ENCODE data around the gene PTH1R. TPM values are rescaled to one million over a fixed set of nuclear protein-coding genes. Genes with fewer than 3 reads are reported as not detected.

PTH1R gene
- total RNA-seq, 1 donor from 2014 or later: 10.3 TPM

DNA sequence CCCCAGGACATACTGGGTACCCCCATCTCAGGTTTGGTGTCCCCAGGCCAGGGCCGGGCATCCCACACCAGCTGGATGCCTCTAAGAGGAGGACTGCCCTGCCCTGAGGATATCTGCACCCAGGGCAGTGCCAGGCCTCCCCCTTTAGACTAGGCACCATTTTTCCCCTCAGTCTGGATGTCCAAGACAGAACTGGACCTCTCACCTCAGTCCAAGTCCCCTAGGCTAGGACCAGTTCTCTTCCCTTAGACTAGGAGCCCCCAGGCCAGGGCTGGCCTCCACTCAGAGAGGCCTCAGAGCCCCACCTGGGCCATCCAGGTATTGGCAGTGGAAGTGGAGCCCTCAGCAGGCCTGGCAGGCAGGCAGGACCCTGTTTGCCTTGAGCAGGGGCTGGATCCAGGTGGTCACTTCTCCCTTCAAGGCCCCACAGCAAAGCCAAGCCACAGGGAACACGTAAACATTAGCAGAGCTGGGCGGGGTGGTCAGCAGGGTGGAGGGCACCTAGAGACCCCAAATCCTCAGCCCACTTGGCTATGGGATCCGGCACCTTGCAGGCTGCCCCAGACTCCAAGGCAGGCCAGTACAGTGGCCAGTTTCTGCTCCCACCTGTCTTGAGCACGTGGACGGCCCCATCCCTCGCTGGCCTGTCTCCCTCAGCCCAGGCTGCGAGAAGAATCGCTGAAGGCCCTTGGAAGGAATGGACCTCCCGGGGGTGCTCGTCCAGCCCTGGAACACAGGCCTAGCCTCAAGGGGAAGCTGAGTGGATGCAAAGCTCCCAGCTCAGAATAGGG is 28.3 kb downstream of the PTH1R start:
- H3K9me3 ChIP-seq: no peaks in the 10 kb centered on the region
- H3K4me1 ChIP-seq: peaks cover 14 to 21% of the 10 kb centered on the region in 2 donors
- H3K27me3 ChIP-seq: no peaks in the 10 kb centered on the region
- H3K4me3 ChIP-seq: no peak overlapping the region
- TF ChIP-seq, protein P1, sequence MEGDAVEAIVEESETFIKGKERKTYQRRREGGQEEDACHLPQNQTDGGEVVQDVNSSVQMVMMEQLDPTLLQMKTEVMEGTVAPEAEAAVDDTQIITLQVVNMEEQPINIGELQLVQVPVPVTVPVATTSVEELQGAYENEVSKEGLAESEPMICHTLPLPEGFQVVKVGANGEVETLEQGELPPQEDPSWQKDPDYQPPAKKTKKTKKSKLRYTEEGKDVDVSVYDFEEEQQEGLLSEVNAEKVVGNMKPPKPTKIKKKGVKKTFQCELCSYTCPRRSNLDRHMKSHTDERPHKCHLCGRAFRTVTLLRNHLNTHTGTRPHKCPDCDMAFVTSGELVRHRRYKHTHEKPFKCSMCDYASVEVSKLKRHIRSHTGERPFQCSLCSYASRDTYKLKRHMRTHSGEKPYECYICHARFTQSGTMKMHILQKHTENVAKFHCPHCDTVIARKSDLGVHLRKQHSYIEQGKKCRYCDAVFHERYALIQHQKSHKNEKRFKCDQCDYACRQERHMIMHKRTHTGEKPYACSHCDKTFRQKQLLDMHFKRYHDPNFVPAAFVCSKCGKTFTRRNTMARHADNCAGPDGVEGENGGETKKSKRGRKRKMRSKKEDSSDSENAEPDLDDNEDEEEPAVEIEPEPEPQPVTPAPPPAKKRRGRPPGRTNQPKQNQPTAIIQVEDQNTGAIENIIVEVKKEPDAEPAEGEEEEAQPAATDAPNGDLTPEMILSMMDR (IDR thresholded peaks at IDR 0.05): no peak
- intact Hi-C loops (cut with DNase I): no loop called here
- peak in 1 of 2 donors; percentile 56 for DNase-seq (ENCODE audit: low spot score in 2 of 2)
- no peaks in the 10 kb centered on the region for H3K36me3 ChIP-seq
- no peak overlapping the region for H3K27ac ChIP-seq

DNA sequence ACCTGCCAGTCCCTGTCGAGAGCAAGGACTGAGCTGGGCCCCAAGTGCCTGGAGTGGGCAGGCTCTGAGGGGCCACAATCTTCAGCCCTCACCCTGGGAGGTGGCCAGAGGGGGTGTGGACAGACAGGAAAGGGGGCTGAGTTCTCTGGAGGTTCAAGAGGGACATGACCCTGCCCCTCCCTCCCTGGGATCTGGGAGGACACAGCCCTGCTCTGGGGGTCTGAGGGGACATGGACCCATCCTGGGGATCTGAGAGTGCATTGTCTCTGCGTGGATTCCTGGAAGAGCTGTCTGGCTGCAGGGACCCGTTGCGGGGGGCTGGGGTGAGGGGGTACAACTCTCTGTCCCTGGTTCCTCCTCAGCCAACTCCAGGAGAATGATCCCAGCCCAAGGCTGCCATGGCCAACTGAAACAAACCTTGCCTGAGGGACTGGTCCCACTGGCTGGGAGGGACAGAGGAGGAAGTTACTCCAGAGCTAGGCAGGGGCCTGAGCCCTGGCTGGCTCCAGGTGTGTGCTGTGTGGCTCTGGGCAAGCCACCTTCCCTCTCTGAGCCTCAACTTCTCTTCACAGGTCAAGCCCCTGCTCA is 29.0 kb downstream of the PTH1R start:
- no peaks in the 10 kb centered on the region for H3K36me3 ChIP-seq
- peak in 1 of 2 donors; percentile 61 for DNase-seq (ENCODE audit: low spot score in 2 of 2)
- intact Hi-C loops (cut with DNase I): no loop called here
- TF ChIP-seq, protein P1 (IDR thresholded peaks at IDR 0.05): no peak
- no peak overlapping the region for H3K4me3 ChIP-seq
- H3K4me1 ChIP-seq: peaks cover 14 to 21% of the 10 kb centered on the region in 2 donors
- no peaks in the 10 kb centered on the region for H3K27me3 ChIP-seq
- no peaks in the 10 kb centered on the region for H3K9me3 ChIP-seq
- no peak overlapping the region for H3K27ac ChIP-seq

DNA sequence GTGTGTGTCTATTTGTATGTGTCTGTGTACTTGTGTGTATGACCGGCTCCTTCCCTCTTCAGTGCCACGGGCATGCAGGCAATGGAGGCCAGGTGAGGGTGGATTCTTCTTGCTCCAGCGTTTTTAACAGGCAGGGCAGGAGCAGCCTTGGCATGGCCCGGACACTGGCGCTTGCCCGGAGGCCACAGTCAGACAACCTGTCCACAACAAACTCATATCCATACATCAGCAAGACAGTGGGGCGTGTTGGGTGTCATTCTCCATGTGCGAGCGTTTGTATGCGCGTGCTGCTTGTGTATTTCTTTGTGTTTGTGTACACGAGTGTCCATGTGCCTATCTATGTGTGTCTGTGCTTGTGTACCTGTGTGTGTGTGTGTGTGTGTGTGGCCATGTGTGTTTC is 29.8 kb downstream of the PTH1R start:
- intact Hi-C loops (cut with DNase I): no loop called here
- peak in 1 of 2 donors; percentile 51 for DNase-seq (ENCODE audit: low spot score in 2 of 2)
- H3K36me3 ChIP-seq: no peaks in the 10 kb centered on the region
- no peaks in the 10 kb centered on the region for H3K27me3 ChIP-seq
- no peak overlapping the region for H3K4me3 ChIP-seq
- H3K4me1 ChIP-seq: peaks cover 14 to 21% of the 10 kb centered on the region in 2 donors
- H3K27ac ChIP-seq: no peak overlapping the region
- TF ChIP-seq, protein P1 (IDR thresholded peaks at IDR 0.05): no peak
- no peaks in the 10 kb centered on the region for H3K9me3 ChIP-seq

DNA sequence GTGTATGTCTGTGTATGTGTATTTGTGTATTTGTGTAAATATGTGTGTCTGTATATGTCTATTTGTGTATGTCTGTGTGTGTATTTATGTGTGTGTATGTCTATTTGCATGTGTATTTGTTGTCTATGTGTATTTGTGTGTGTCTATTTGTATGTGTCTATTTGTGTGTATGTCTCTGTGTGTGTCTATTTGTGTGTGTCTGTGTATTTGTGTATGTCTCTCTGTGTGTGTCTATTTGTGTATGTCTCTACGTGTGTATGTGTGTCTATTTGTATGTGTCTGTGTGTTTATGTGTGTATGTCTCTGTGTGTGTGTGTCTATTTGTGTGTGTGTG is 30.4 kb downstream of the PTH1R start:
- H3K27ac ChIP-seq: peak overlapping the region in 1 of 2 donors; percentile 3
- TF ChIP-seq, protein P1 (IDR thresholded peaks at IDR 0.05): no peak
- H3K27me3 ChIP-seq: no peaks in the 10 kb centered on the region
- no peaks in the 10 kb centered on the region for H3K36me3 ChIP-seq
- no peak for DNase-seq (ENCODE audit: low spot score in 2 of 2)
- intact Hi-C loops (cut with DNase I): loop anchor here (1.0 to 2.0 kb wide), 2 partner anchors 27 to 41 kb away; no protein-coding TSS in a partner anchor
- no peaks in the 10 kb centered on the region for H3K9me3 ChIP-seq
- no peak overlapping the region for H3K4me3 ChIP-seq
- peaks cover 14 to 21% of the 10 kb centered on the region in 2 donors for H3K4me1 ChIP-seq

DNA sequence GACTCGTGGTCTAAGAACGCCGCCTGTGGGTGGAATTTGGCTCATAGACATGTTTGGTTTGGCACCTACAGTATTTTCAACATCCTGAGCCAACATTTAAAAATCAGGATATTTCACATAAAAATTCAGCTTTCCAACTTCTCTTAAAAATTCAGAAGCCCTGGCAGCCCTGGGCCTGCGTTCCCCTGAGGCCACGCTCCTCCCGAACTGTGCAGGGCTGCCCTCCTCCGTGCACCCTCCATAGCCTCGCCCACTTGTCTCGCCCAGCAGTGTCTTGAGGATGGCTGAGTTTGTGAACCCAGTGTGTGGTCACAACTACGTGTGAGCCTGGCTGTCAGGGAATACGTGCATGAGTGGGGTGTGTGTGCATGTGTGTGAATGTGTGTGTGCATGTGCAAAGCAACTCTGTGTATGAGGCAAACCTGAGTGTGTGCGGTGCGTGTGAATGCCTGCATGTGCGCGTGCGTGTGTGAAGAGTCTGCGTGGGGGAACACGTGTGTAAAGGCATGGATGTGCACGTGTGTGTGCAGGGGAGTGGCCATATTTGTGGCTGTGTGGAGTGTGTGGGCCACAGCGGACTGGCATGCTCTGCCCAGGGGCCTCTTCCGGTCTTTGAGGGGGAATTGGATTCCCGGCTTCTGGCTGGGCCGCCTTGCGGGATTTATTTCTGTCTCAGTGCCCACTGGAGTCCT is 30.9 kb downstream of the PTH1R start:
- Histone ChIP-seq H3K27ac (peak overlapping the region in 1 of 2 donors; percentile 3), H3K4me1 (peaks cover 14 to 21% of the 10 kb centered on the region in 2 donors), H3K27me3 (no peaks in the 10 kb centered on the region), H3K4me3 (peak overlapping the region in 1 of 2 donors; percentile 19), H3K36me3 (no peaks in the 10 kb centered on the region), H3K9me3 (no peaks in the 10 kb centered on the region)
- intact Hi-C loops (cut with DNase I): loop anchor here (1.0 to 2.0 kb wide), 2 partner anchors 26 to 41 kb away; no protein-coding TSS in a partner anchor
- TF ChIP-seq, protein P1 (IDR thresholded peaks at IDR 0.05): peak in 2 of 3 experiments; percentile 29 to 34
- DNase-seq (ENCODE audit: low spot score in 2 of 2): peak in 1 of 2 donors; percentile 69
